Fibroblast of pulmonary artery (primary cell): Measurements from ENCODE around the gene ACTA2.
A peak's percentile ranks its signal among the peaks of the same experiment; 100 is the strongest.

ENCODE experiments used
- DNase-seq: peaks from one replicate; pipeline ENCODE4 v3.0.0-alpha.2; 2010; ENCODE audit warnings: low read depth
- H3K4me3 ChIP-seq: replicated peaks from 2 replicates; pipeline ENCODE4 v1.5.1; 2011; ENCODE audit warnings: low read depth, mild to moderate bottlenecking, control low read depth, low read length, moderate library complexity
- CTCF ChIP-seq: IDR thresholded peaks from 2 replicates; pipeline ENCODE4 v1.5.1; 2011; ENCODE audit warnings: mild to moderate bottlenecking, control low read depth, low read length, inconsistent platforms; ENCODE audit errors: missing control alignments

ACTA2 gene

DNA sequence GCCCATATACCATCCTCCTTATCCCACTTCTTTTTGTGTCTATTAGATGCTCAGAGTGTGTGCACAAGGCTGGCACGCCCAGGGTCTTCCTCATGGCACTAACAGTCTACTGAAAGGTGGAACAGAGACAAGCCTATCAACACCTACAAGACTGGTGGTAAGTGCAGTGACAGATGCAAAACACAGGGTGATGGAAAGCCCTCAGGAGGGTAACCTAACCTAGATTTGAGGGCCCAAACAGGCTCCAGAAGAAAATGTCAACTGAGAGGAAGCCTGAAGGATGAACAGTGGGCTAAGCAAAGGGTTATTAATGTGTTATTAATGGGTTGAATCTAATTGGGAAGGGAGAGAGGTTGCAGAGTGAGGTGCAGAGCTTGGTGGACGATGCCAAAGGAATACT lies 36.9 kb upstream of the ACTA2 start:
- no peak for DNase-seq

DNA sequence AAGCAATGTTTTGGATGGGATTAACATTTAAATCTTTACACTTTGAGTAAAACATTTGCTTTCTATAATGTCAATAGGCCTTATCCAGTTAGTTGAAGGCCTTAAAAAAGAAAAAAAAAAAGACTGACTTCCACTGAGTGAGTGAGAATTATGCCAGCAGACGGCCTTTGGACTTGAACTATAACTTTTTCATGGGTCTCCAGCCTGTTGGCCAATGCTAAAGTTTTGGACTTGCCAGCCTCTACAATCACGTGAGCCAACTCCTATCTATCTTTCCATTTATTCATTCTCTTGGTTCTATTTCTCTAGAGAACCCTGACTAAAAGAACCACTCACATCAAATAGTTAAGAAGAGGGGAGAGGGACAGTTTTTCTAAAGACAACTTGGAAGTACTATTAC lies 35.3 kb upstream of the ACTA2 start:
- H3K4me3 ChIP-seq = no peak overlapping the region
- TF ChIP-seq CTCF = no peak
- DNase-seq = no peak

More for the DNA sequence above, 36.9 kb upstream of the ACTA2 start:
- H3K4me3 ChIP-seq = peak overlapping the region; percentile 88
- no peak for TF ChIP-seq CTCF

- H3K4me3 ChIP-seq = no peak overlapping the region
- no peak for TF ChIP-seq CTCF
- no peak for DNase-seq
Measured at GRCh38 chr10:88987243-88987725, 34.7 kb upstream of the ACTA2 start.

- peak; percentile 71 for TF ChIP-seq CTCF
- peak; percentile 65 for DNase-seq
- no peak overlapping the region for H3K4me3 ChIP-seq
Measured at GRCh38 chr10:88986549-88987242, 34.1 kb upstream of the ACTA2 start.

- TF ChIP-seq CTCF = no peak
- DNase-seq = no peak
- no peak overlapping the region for H3K4me3 ChIP-seq
Measured at GRCh38 chr10:88984525-88984924, 32.0 kb upstream of the ACTA2 start.

GRCh38 chr10:88983939-88984338 lies 31.4 kb upstream of the ACTA2 start:
- no peak overlapping the region for H3K4me3 ChIP-seq
- no peak for TF ChIP-seq CTCF
- no peak for DNase-seq

GRCh38 chr10:88983206-88983605 lies 30.6 kb upstream of the ACTA2 start:
- DNase-seq = peak; percentile 66
- no peak overlapping the region for H3K4me3 ChIP-seq
- TF ChIP-seq CTCF = no peak
